ENCODE measurements around the gene BTLA.

- TF ChIP-seq CTCF (IDR thresholded peaks at IDR 0.05) (no peak), POLR2A (IDR thresholded peaks at IDR 0.05) (no peak)
Measured at GRCh38 chr3:112503304-112503972, 4.2 kb upstream of the BTLA start.
